T-cell (primary cell): ENCODE data around the gene TNP1. TPM values are rescaled to one million over a fixed set of nuclear protein-coding genes. Genes with fewer than 3 reads are reported as not detected.

Experiments
- ATAC-seq, 4 experiments: fragments of 200-7000 bp in 3 of 4; fragments of 150-1000 bp in 1 of 4; cut with Tn5 transposase; replicated peaks in 1 of 4; 1 replicate in 3 of 4; 2 replicates in 1 of 4; pipeline ENCODE4 v1.10.0; 2021; ENCODE audit warnings: moderate library complexity in 3 of 4, mild to moderate bottlenecking in 2 of 4, moderate number of reproducible peaks in 1 of 4
- CTCF ChIA-PET, 2 donors: fragments of 300-600 bp; sonication (Branson Sonifier 250); formaldehyde crosslinking; loops; one replicate each; lab custom pipeline; 2022; ENCODE audit warnings: antibody characterized with exemption in 2 of 2; lab: Charles Lee
- POLR2A ChIA-PET, 2 donors: fragments of 300-600 bp; sonication (Branson Sonifier 250); formaldehyde crosslinking; loops; one replicate each; lab custom pipeline; 2022; ENCODE audit warnings: antibody characterized with exemption in 2 of 2; lab: Charles Lee
- DNase-seq, 35 experiments: peaks; one replicate each; pipeline versions ENCODE4 v3.0.0 to v3.0.0-alpha.2; 2013 to 2023
- H3K27ac ChIP-seq: one replicate; pipeline ENCODE4 v1.5.1; 2013; ENCODE audit warnings: low read length
- H3K27me3 ChIP-seq, 2 experiments: replicated peaks in 1 of 2; 1 replicate in 1 of 2; 2 replicates in 1 of 2; pipeline versions ENCODE4 v1.6.1 to v1.7.0; 2013; ENCODE audit warnings: low read length in 1 of 2, mixed read lengths in 1 of 2; ENCODE audit not compliant: control insufficient read depth in 2 of 2, insufficient read depth in 2 of 2; ENCODE audit errors: extremely low read depth in 1 of 2
- H3K36me3 ChIP-seq, 2 donors: 1 replicate in 1 of 2; 2 replicates in 1 of 2; pipeline versions ENCODE4 v1.6.1 to v1.7.0; 2013; ENCODE audit warnings: low read length in 1 of 2; ENCODE audit not compliant: control insufficient read depth in 2 of 2, insufficient read depth in 1 of 2; ENCODE audit errors: extremely low read depth in 1 of 2
- H3K4me1 ChIP-seq, 2 experiments: 1 replicate in 1 of 2; 2 replicates in 1 of 2; pipeline versions ENCODE4 v1.6.1 to v1.7.0; 2013; ENCODE audit warnings: low read length in 2 of 2, mixed read lengths in 1 of 2; ENCODE audit not compliant: insufficient read depth in 2 of 2, control insufficient read depth in 1 of 2; ENCODE audit errors: extremely low read depth in 1 of 2
- H3K4me3 ChIP-seq, 2 donors: 1 replicate in 1 of 2; 2 replicates in 1 of 2; pipeline versions ENCODE4 v1.5.1 to v1.7.0; 2013; ENCODE audit warnings: mild to moderate bottlenecking in 2 of 2, low read length in 1 of 2, moderate library complexity in 1 of 2; ENCODE audit not compliant: control insufficient read depth in 1 of 2; ENCODE audit errors: extremely low read depth in 1 of 2
- H3K9me3 ChIP-seq: 2 replicates; pipeline ENCODE4 v1.7.0; 2013
- H3K27ac Mint-ChIP-seq, 2 donors: one replicate each; pipeline ENCODE4 v1.8.0; 2020 to 2021; ENCODE audit warnings: mild to moderate bottlenecking in 2 of 2, mixed read lengths in 2 of 2
- H3K27me3 Mint-ChIP-seq, 2 donors: one replicate each; pipeline ENCODE4 v1.8.0; 2021 to 2022; ENCODE audit warnings: mixed read lengths in 2 of 2
- H3K36me3 Mint-ChIP-seq: one replicate; pipeline ENCODE4 v1.8.0; 2021; ENCODE audit warnings: mixed read lengths
- H3K4me1 Mint-ChIP-seq, 3 donors: one replicate each; pipeline ENCODE4 v1.8.0; 2020 to 2022; ENCODE audit warnings: mixed read lengths in 3 of 3, mild to moderate bottlenecking in 1 of 3
- H3K4me3 Mint-ChIP-seq, 3 donors: one replicate each; pipeline ENCODE4 v1.8.0; 2020 to 2022; ENCODE audit warnings: mild to moderate bottlenecking in 3 of 3, mixed read lengths in 3 of 3, moderate library complexity in 3 of 3
- H3K9me3 Mint-ChIP-seq, 3 donors: one replicate each; pipeline ENCODE4 v1.8.0; 2020 to 2022; ENCODE audit warnings: mixed read lengths in 3 of 3
- WGBS: methylation state at CpG from one replicate; pipeline ENCODE4 v1.1.5; 2013; ENCODE audit warnings: missing lambda C conversion rate; ENCODE audit not compliant: insufficient coverage; 5-methylcytosine and 5-hydroxymethylcytosine counted together
- total RNA-seq, 35 experiments: library from RNA in 6 of 35; stranded (reverse) in 6 of 35; fragments of 120-200 nt in 1 of 35; gene quantifications; one replicate each; pipeline versions ENCODE4 v1.2.1 to v1.2.4 and lab custom pipeline; 2013 to 2026

TNP1 gene
- total RNA-seq, 5 donors from 2014 or later (not counting 1 experiment from before 2014, with no cell fraction given), result not detected

DNA sequence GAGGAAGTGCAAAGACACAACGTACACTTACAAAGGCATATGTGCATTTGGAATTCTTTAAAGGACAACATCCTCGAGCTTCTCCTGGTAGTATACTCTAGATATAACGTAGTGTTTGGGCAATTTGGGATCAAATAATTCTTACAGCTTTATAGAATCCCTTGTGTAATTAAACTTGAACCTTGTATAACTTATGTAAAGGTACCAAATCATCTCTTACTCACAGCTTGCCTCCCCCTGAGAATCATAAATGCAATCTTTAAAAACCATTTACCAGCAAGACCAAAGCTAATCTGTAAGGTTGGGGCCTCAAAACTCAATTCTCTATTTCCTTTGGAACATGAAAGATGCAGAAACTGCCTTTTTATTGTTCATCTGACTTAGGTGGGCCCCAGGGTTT is 12.2 kb upstream of the TNP1 start:
- Histone ChIP-seq H3K9me3 (no peaks in the 10 kb centered on the region), H3K4me1 (no peaks in the 10 kb centered on the region), H3K27me3 (no peaks in the 10 kb centered on the region), H3K27ac (no peak overlapping the region), H3K36me3 (no peaks in the 10 kb centered on the region), H3K4me3 (no peak overlapping the region)
- H3K4me1 Mint-ChIP-seq, result no peaks in the 10 kb centered on the region
- H3K4me3 Mint-ChIP-seq, result no peak overlapping the region
- H3K36me3 Mint-ChIP-seq, result no peaks in the 10 kb centered on the region
- ChIA-PET CTCF (no interaction called here), POLR2A (no interaction called here)
- no peaks in the 10 kb centered on the region for H3K9me3 Mint-ChIP-seq
- WGBS, result no CpG with 5 or more reads among the region's 3 CpGs
- H3K27me3 Mint-ChIP-seq, result no peaks in the 10 kb centered on the region
- H3K27ac Mint-ChIP-seq, result no peak overlapping the region
- no peak for DNase-seq
- no peak for ATAC-seq

DNA sequence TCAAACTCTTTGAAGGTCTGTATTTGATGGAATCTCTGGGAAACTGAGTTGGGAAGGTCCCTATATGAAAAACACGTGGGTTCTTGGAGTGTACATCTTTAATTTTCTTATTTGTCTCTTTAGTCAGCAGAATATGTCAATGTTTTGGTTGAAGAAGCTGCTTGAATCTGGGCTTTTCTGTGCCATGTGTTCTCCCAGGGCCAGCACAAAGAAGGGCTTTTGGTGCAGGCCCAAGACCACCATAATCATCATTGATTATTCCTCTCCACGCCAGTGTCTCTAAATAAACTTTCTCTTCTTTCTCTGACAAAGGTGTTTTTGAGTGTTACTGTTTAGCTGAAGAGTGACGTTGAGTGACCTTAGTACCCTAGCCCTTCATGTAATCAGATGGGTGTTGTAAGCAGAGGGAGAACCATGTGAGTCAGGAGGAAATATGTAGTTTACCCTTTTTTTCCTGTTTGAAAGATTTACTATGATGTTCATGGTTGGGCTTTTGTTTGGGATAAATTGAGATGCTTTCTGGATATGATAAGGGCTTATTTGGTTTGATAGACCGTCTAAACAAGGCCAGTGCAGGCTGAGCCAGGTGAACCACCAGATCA is 11.6 kb upstream of the TNP1 start:
- ATAC-seq, result no peak
- no peak overlapping the region for H3K27ac ChIP-seq
- Mint-ChIP-seq H3K27me3 (no peaks in the 10 kb centered on the region), H3K4me1 (peaks cover 0 to 3% (median 3%) of the 10 kb centered on the region in 3 donors), H3K36me3 (no peaks in the 10 kb centered on the region), H3K4me3 (no peak overlapping the region), H3K27ac (no peak overlapping the region), H3K9me3 (no peaks in the 10 kb centered on the region)
- ChIA-PET POLR2A (no interaction called here), CTCF (no interaction called here)
- H3K36me3 ChIP-seq, result no peaks in the 10 kb centered on the region
- H3K27me3 ChIP-seq, result no peaks in the 10 kb centered on the region
- no CpG with 5 or more reads among the region's 4 CpGs for WGBS
- no peak for DNase-seq
- peaks cover 0 to 3% of the 10 kb centered on the region in 2 experiments for H3K4me1 ChIP-seq
- H3K4me3 ChIP-seq, result no peak overlapping the region
- H3K9me3 ChIP-seq, result no peaks in the 10 kb centered on the region

DNA sequence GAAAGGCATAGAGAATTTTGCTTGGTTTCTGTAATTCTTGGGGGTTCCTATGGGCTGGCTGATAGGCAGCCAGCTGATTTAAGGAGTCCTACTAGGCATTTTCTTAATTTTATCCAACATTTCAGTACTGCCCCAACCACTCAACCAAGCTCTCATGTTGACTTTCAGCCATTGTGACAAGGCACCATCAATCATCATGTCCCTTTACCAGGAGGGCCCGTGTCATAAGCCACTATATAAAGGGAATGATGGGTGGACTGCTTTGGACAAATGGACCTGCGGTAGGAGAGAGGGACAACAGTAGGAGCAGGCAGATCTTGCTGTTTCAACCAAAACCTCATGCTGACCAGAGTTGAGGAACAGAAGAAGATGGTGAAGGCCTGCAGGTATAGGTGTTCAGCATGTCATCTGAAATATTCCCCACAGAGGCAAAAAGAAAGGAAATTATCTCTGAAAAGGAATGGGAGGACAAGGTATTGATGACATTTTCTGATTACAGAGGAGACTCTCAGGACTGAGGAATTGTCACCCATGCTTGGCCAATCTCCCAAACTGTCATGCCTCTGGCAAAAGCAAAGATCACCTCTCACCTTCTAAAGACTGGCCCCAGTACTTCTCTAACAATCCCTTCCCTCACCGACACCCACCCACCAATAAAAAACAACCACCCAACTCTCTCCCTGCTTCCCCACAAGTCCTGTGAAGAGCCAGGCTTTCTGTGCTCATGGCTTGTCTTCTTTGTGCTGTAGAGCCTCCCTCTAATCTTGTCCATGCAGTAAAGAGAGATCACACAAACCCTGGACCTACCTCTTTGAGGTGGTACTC is 10.9 kb upstream of the TNP1 start:
- H3K27ac Mint-ChIP-seq, result no peak overlapping the region
- Histone ChIP-seq H3K36me3 (no peaks in the 10 kb centered on the region), H3K27me3 (no peaks in the 10 kb centered on the region), H3K9me3 (no peaks in the 10 kb centered on the region), H3K4me1 (peaks cover 0 to 6% of the 10 kb centered on the region in 2 experiments), H3K4me3 (no peak overlapping the region), H3K27ac (no peak overlapping the region)
- H3K4me3 Mint-ChIP-seq, result no peak overlapping the region
- H3K36me3 Mint-ChIP-seq, result no peaks in the 10 kb centered on the region
- no peaks in the 10 kb centered on the region for H3K9me3 Mint-ChIP-seq
- ATAC-seq (no peak), DNase-seq (no peak)
- CTCF ChIA-PET, result no interaction called here
- WGBS, result no CpG with 5 or more reads among the region's 3 CpGs
- POLR2A ChIA-PET, result no interaction called here
- H3K4me1 Mint-ChIP-seq, result peaks cover 0 to 7% (median 3%) of the 10 kb centered on the region in 3 donors
- H3K27me3 Mint-ChIP-seq, result no peaks in the 10 kb centered on the region

DNA sequence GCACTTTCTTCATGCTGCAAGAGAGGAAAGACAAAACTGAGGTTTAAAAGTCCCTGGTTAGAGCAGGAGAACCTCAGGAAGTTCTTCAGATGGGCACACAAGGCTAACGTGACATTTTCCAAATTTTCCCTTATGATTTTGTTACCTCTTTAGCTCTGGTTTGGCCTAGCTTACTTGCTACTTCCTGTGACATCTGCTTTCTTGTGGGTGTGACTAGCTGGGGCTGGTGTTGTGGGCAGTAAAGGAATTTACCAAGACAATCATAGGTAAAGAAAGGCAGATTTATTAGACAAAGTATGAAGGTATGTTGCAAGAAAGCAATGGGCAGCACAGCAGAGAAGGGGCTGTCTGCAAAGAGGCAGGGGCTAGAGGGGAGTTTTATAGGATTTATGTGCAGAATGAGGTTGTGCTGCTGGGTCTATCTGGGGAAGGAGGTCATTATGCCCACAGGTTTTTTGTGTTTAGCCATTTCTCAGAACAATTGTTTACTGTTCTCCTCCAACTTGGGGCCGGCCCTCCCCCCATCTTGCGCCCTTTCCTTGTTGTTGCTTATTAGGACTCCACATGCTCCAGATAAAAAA is 6.7 kb upstream of the TNP1 start:
- POLR2A ChIA-PET, result no interaction called here
- no peaks in the 10 kb centered on the region for H3K36me3 ChIP-seq
- WGBS, result 47% methylated on average over 3 of the region's 3 CpGs
- no peaks in the 10 kb centered on the region for H3K27me3 ChIP-seq
- H3K4me3 ChIP-seq, result no peak overlapping the region
- ATAC-seq, result no peak
- H3K4me1 Mint-ChIP-seq, result peaks cover 0 to 7% (median 3%) of the 10 kb centered on the region in 3 donors
- H3K27ac Mint-ChIP-seq, result no peak overlapping the region
- no peaks in the 10 kb centered on the region for H3K9me3 Mint-ChIP-seq
- peaks cover 0 to 6% of the 10 kb centered on the region in 2 experiments for H3K4me1 ChIP-seq
- no peak overlapping the region for H3K27ac ChIP-seq
- H3K4me3 Mint-ChIP-seq, result no peak overlapping the region
- H3K36me3 Mint-ChIP-seq, result no peaks in the 10 kb centered on the region
- peaks cover 0 to 4% of the 10 kb centered on the region in 2 donors for H3K27me3 Mint-ChIP-seq
- CTCF ChIA-PET, result no interaction called here
- no peaks in the 10 kb centered on the region for H3K9me3 ChIP-seq
- DNase-seq, result peak in 1 of 35 experiments; percentile 9

DNA sequence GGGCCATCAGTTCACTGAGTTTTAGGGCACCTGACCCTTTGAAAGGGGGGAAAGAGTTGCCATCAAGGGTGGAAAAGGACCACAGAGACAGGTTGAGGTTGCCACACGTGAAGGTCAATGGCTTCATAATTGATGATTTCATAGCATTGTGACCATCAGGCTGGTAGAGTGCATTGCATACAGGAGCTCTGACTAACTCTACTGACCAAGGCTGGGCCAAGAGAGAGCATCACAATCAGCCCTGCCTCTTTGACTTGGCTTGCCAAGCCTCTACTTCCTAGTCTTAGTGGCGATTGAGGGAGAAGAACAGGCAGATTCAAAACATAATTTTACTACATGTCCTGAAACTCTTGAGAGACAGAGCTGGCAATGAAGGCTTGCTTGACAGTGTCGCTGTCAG is 5.8 kb upstream of the TNP1 start:
- Mint-ChIP-seq H3K4me3 (no peak overlapping the region), H3K9me3 (no peaks in the 10 kb centered on the region), H3K27me3 (peaks cover 0 to 5% of the 10 kb centered on the region in 2 donors), H3K36me3 (no peaks in the 10 kb centered on the region), H3K4me1 (peaks cover 0 to 7% (median 3%) of the 10 kb centered on the region in 3 donors), H3K27ac (no peak overlapping the region)
- no peak for DNase-seq
- no peaks in the 10 kb centered on the region for H3K27me3 ChIP-seq
- no peak overlapping the region for H3K4me3 ChIP-seq
- H3K27ac ChIP-seq, result no peak overlapping the region
- H3K9me3 ChIP-seq, result no peaks in the 10 kb centered on the region
- POLR2A ChIA-PET, result no interaction called here
- CTCF ChIA-PET, result no interaction called here
- peaks cover 0 to 6% of the 10 kb centered on the region in 2 experiments for H3K4me1 ChIP-seq
- ATAC-seq, result no peak
- H3K36me3 ChIP-seq, result no peaks in the 10 kb centered on the region
- WGBS, result no CpG with 5 or more reads among the region's 3 CpGs

DNA sequence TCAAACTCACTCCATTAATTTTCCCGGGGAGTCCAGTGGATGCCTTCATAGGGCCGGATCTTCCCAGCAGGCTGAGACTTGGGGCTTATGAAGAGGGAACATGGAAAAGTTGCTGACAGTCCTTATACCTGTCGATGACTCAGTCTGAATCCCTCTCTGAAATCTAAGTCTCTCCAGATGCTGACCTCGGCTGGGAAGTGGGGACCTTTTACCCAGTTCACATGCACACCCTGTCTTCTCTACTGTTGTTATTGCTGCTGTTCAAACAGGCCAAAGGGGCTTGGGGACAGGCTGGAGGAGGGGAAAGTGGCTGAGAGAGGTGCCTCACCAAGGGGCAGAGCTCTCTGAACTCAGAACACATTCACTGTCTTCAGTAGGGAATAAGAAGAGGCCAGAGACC is 4.1 kb upstream of the TNP1 start:
- Histone ChIP-seq H3K4me3 (no peak overlapping the region), H3K9me3 (no peaks in the 10 kb centered on the region), H3K4me1 (peaks cover 0 to 6% of the 10 kb centered on the region in 2 experiments), H3K36me3 (no peaks in the 10 kb centered on the region), H3K27me3 (peaks cover 0 to 2% of the 10 kb centered on the region in 2 experiments), H3K27ac (no peak overlapping the region)
- Mint-ChIP-seq H3K9me3 (no peaks in the 10 kb centered on the region), H3K27ac (no peak overlapping the region), H3K4me1 (peaks cover 0 to 7% (median 3%) of the 10 kb centered on the region in 3 donors), H3K4me3 (no peak overlapping the region), H3K27me3 (peaks cover 0 to 5% of the 10 kb centered on the region in 2 donors), H3K36me3 (no peaks in the 10 kb centered on the region)
- DNase-seq (no peak), ATAC-seq (no peak)
- WGBS, result no CpG with 5 or more reads among the region's 4 CpGs
- ChIA-PET POLR2A (no interaction called here), CTCF (no interaction called here)
